ENCODE results near the gene BICD1.
A peak's percentile ranks its signal among the peaks of the same experiment; 100 is the strongest.

Gene BICD1

DNA sequence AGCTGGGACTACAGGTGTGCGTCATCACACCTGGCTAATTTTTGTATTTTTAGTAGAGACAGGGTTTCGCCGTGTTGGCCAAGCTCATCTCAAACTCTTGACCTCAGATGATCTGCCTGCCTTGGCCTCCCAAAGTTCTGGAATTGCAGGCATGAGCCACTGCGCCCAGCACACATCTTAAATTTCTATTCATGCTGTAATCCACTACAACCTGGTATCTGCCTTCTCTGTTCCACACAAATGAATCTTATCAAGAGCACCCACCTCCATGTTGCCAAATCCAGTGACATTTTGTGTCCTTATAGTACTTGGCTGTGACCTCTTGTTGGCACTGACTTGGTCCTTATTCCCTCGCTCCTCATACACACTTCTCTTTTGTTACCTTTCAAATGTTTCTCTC is 5.8 kb upstream of the BICD1 start:
- FAIRE-seq (no peak), DNase-seq (ENCODE audit: insufficient read length, low spot score) (no peak)

- FAIRE-seq (no peak), DNase-seq (ENCODE audit: insufficient read length, low spot score) (no peak)
Observed at GRCh38 chr12:32102234-32102633, 4.4 kb upstream of the BICD1 start.

DNA sequence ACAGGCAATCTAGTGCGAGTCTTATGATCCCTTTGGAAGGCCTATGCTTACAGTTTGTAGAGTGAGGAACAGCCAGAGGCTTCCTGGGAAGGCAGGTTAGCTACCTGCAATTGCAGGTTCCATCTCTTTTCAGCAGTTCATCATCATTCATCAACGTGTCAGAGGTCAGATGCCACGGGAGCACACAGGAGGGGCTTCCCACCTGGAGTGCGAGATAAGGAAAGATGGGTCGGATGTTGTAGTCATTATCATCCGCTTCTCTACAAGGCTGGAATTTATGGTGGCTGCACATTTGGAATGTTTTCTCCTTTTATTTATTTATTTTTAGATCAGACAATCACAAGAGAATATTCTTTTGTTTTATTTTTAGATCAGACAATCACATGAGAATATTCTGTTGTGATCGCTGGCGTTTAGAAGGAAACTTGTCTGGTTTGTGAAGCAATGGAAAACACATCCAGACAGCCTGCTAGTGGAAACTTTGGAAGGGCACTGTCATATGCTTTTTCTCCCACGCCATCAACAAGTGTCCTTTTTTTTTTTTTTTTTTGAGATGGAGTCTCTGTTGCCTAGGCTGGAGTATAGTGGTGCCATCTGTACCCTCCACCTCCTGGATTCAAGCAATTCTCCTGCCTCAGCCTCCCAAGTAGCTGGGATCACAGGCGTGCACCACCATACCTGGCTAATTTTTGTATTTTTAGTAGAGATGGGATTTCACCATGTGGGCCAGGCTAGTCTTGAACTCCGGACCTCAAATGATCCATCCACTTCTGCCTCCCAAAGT is 1.9 kb upstream of the BICD1 start:
- DNase-seq (ENCODE audit: insufficient read length, low spot score) = no peak

GRCh38 chr12:32105986-32106516 is 596 bp upstream of the BICD1 start:
- FAIRE-seq = no peak
- DNase-seq (ENCODE audit: insufficient read length, low spot score) = no peak

More for the DNA sequence above, 1.9 kb upstream of the BICD1 start:
- no peak for FAIRE-seq

DNA sequence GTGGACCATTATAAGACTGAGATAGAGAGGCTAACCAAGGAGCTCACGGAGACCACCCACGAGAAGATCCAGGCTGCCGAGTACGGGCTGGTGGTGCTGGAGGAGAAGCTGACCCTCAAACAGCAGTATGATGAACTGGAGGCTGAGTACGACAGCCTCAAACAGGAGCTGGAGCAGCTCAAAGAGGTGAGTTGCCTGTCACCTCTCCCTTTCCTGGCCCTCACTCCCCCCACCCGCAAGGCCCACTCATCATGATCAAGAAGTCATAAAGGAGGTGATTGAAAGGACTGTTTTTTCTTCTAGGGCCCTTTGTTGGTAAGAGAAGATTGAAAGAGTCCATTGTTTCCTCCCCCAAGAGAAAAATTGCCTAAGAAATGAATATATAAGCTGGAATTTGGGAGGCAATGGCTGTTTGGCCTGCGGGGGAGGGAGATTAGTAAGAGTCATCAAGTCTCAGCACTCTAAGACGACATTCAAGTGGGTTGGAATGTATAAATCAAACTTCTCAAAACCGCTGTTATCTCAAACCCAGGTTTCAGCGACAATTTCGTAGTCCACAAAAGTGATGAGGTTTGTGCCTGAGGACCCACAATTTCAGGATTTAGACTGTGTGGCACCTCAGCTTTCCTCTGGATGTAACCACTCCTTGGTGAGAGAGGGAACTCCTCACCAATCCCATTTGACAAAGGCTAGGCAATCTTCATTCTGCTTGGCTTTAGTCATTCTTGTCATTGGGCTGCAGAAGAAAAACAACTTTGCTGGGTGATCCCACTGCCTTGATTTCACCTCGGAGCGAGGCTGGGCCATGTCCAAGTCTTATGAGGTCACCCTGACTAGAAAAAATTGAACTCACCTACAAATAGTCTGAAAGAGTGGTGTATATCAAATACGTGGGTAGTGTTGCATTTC is 966 bp downstream of the BICD1 start:
- DNase-seq (ENCODE audit: insufficient read length, low spot score) (no peak), FAIRE-seq (no peak)

DNA sequence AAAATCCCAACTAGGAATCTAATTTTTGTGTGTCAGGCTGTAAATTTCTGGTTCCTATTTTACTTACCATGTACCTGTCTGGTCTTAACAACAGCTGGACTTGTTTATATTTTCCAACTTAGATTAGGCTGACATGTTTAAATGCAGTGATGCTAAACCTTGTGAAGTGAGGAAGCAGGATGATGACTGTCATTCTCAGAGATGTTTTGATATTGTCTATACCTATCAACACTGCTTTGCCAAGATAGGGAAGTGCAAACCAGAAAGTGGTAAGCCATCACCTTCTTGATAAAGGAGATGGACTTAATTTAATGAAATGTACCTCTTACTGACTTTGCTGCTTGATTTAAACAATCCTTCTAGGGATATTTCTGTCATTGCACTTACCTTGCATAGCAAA is 2.1 kb downstream of the BICD1 start:
- FAIRE-seq (no peak), DNase-seq (ENCODE audit: insufficient read length, low spot score) (no peak)

DNA sequence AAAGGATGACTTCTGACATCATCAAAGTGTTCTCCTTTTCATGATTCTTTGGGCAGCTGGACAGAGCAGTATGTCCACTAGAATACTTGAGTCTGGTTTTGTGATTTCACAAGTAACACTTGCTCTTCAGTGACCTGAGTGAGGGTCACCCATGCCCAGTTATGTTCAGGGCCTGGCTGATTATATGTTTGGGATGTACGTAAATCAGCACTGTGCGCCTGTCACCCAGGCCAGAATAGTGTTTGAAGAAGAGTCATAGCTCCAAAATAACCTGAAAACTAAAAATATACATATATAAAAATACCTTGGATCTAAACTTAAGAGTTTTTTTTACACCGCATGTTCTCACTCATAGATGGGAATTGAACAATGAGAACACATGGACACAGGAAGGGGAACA is 3.8 kb downstream of the BICD1 start:
- DNase-seq (ENCODE audit: insufficient read length, low spot score) = no peak
- FAIRE-seq = no peak

- DNase-seq (ENCODE audit: insufficient read length, low spot score) = no peak
- FAIRE-seq = no peak
Observed at GRCh38 chr12:32110942-32111341, 4.3 kb downstream of the BICD1 start.

DNA sequence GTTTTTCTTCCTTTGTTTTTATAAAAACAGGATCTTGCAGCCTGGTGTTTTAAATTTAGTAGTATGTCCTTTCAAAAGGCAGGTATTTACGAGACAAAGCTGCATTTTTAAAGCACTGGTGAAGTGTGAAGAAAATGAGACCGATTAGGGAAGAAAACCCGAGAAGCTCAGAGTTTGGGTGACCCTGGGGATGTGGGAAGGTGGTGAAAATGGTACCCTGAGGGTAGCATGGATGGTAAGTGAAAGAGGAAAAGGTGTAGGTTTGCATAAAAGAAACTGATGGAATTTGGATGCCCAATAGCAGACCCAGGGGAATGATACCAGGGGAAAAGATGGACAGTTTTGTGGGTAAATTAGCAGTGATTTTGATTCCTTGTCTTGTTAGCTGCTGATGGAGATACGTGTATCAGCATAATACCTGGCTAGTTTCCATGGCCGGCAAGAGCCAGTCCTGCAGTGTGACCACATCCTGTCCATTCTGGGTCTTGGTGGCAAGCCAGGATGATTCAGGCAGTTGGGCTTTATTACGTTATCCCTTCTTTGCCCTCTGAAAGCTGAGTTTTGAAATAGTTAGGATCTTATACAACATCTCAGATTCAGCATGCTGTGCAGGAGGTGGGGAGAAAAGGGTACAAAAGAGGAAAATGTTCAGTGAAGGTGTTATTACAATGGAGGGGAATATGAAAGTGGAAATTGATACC is 8.9 kb downstream of the BICD1 start:
- DNase-seq (ENCODE audit: insufficient read length, low spot score) (peak; percentile 73), FAIRE-seq (peak; percentile 79)

- FAIRE-seq = no peak
- no peak for DNase-seq (ENCODE audit: insufficient read length, low spot score)
Observed at GRCh38 chr12:32116897-32117296, 10.2 kb downstream of the BICD1 start.

- FAIRE-seq (no peak), DNase-seq (ENCODE audit: insufficient read length, low spot score) (no peak)
Observed at GRCh38 chr12:32117316-32117715, 10.7 kb downstream of the BICD1 start.

- DNase-seq (ENCODE audit: insufficient read length, low spot score) (no peak), FAIRE-seq (no peak)
Observed at GRCh38 chr12:32118806-32119205, 12.2 kb downstream of the BICD1 start.

GRCh38 chr12:32120419-32120818 is 13.8 kb downstream of the BICD1 start:
- no peak for DNase-seq (ENCODE audit: insufficient read length, low spot score)
- no peak for FAIRE-seq

DNA sequence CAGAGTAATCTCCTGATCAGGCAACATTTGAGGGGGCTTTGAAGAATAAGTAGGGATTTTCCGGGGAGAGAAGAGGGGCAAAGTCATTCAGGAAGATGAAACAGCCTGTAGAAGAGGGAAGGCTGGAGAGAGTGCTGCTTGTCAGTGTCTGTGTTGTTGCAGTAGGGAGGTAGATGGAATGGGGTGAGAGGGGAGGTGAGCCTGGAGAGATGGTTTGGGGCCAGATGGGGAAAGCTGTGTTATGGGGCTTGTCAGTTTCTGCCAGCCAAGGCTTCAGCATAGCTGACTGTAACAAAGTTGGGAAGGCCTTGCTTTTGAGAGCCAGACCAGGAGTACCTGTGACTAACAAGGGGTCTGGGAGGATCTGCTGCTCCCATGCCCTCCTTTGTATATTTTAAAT is 18.0 kb downstream of the BICD1 start:
- DNase-seq (ENCODE audit: insufficient read length, low spot score) (no peak), FAIRE-seq (no peak)

- FAIRE-seq (no peak), DNase-seq (ENCODE audit: insufficient read length, low spot score) (no peak)
Observed at GRCh38 chr12:32125455-32126084, 18.9 kb downstream of the BICD1 start.

DNA sequence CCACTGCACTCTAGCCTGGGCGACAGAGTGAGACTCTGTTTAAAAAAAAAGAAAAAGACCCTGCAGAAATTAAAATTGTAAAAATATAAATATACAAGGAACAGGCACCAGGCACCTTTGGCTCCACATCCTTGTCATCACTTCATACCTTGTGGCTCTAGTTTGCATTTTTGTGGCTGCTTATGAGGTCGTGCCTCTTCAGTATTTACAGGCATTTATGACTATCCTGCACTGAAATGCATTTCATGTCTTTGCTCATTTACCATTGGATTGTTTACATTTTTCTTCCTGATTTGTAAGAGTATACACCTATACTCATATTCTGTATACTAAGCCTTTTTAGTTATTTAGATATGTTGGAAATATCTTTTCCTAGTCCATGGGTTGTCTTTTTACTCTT is 20.1 kb downstream of the BICD1 start:
- DNase-seq (ENCODE audit: insufficient read length, low spot score) (no peak), FAIRE-seq (no peak)

DNA sequence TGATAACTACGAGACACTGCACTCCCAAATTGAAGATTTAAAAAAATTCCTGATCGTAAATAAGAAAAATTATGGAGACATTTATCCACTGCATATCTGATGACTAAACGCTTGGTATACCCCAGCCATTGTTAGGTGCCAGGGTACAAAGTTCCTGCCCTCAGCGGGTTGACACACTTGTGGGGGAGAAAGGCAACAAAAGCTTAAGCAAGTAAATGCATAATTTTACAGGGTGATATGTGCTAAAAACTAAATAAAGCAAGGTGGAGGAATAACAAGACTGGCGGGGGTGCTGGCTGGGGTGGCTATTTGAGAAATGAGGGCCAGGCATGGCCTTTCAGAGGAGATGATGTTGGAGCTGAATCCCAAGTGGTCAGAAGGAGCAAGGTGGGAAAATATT is 25.0 kb downstream of the BICD1 start:
- FAIRE-seq (no peak), DNase-seq (ENCODE audit: insufficient read length, low spot score) (no peak)

DNA sequence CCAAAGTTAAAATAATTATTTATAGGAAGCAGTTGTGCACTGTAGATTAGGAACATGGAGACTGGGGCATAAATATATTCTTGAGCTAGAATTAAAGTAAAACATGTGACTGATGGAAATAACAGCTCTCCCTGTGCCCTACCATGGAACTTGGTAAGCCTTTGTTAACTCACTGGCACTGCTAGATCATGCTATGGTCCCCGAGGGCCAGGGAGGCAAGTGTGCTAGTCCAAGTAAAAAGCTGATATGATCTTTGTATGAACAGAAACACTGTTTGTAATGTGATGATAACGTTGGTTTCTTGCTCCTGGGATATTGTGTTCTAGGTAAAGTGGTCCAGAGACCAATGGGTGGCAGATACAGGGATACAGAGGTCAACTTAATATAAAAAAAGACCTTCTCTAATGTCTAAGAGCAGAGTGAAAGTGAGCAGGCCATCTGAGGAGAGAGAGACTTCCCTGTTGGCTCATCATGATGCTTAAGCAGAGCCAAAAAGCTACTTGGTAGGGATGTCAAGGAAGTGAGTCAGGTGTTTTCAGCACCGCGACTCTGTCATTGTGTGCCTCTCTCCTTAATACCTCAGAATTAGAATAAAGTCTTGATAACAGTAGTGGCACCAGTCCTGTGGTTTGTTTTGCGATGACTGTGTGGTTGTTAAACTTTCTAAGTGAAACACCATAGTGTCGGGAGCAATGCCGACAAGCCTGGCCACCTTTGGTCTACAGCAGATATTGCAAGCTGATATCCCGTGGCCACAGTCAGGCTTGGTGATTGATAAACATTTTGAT is 27.6 kb downstream of the BICD1 start:
- FAIRE-seq (no peak), DNase-seq (ENCODE audit: insufficient read length, low spot score) (no peak)

- FAIRE-seq = no peak
- DNase-seq (ENCODE audit: insufficient read length, low spot score) = no peak
Observed at GRCh38 chr12:32135967-32136366, 29.3 kb downstream of the BICD1 start.

DNA sequence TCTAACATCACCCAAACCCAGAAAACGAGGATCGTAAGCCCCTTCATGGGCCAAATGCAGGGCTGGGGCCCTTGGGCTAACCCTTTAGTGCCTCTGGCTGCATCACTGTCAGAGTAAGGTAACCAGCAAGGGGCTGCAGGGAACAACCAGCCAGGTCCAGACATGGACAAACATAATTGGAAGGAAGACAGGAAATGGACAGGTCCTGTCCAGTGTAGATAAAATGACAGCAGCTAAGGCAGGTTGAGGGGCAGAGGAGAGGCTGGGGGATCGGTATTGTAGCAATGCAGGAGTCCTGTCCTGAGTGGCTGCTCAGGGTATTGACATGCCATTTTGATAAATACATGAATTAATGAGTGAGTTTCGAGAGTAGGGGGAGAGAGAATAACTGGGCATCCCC is 29.8 kb downstream of the BICD1 start:
- no peak for DNase-seq (ENCODE audit: insufficient read length, low spot score)
- no peak for FAIRE-seq
